ENCODE data around the gene LHB. TPM values are rescaled to one million over a fixed set of nuclear protein-coding genes. Genes with fewer than 3 reads are reported as not detected.

LHB gene
- total and polyA plus RNA-seq, 12 donors = 0.38 to 8.8 (median 1.8) TPM; not detected in 5

- peak; percentile 73 to 88 for TF ChIP-seq POLR2A (IDR thresholded peaks at IDR 0.05)
- peak; percentile 95 to 99 (median 98) for TF ChIP-seq CTCF (IDR thresholded peaks at IDR 0.05)
- Histone ChIP-seq H3K4me1 (replicated peaks in 1 of 2) (peaks cover 18 to 27% of the 10 kb centered on the region in 2 donors), H3K27me3 (no peaks in the 10 kb centered on the region), H3K36me3 (replicated peaks in 1 of 2) (peaks cover 0 to 13% of the 10 kb centered on the region in 2 donors), H3K9me3 (replicated peaks in 1 of 3) (no peaks in the 10 kb centered on the region), H3K4me3 (peak within 1 kb of the TSS; percentile 1 to 91 (median 50)), H3K27ac (peak within 1 kb of the TSS; percentile 71 to 96 (median 88))
- intact Hi-C loops (cut with DNase I) = no loop called here
- peak; percentile 99 to 100 (median 100) for DNase-seq
- whole genome bisulfite sequencing, 4 donors = 0 to 2% (median 0%) methylated on average over 13 to 56 of the region's 56 CpGs
Measured at GRCh38 chr19:48993175-48994034, 23.5 kb downstream of the LHB start, which contains the start of the genes GYS1 and RUVBL2. Gene GYS1, minus strand, starts transcription at chr19:48993309. Its CDS starts 197 bp downstream, at chr19:48993112. Gene RUVBL2, plus strand, starts transcription at chr19:48993887. Its CDS starts 25 bp downstream, at chr19:48993912.

- Histone ChIP-seq H3K9me3 (replicated peaks in 1 of 3) (no peaks in the 10 kb centered on the region), H3K4me3 (peak overlapping the region; percentile 1 to 91 (median 50)), H3K36me3 (replicated peaks in 1 of 2) (peaks cover 0 to 20% of the 10 kb centered on the region in 2 donors), H3K27ac (peak overlapping the region; percentile 70 to 96 (median 88)), H3K27me3 (no peaks in the 10 kb centered on the region), H3K4me1 (replicated peaks in 1 of 2) (peaks cover 18 to 27% of the 10 kb centered on the region in 2 donors)
- TF ChIP-seq CTCF (IDR thresholded peaks at IDR 0.05) = no peak
- no peak for TF ChIP-seq POLR2A (IDR thresholded peaks at IDR 0.05)
- WGBS, 4 donors = 0 to 2% (median 1%) methylated on average over 16 to 20 of the region's 20 CpGs
- peak in 4 of 7 donors; percentile 33 to 68 (median 52) for DNase-seq
- intact Hi-C loops (cut with DNase I) = no loop called here
Measured at GRCh38 chr19:48992581-48993174, 24.2 kb downstream of the LHB start.

- peak; percentile 72 to 87 (median 81) for DNase-seq
- H3K27me3 ChIP-seq = no peaks in the 10 kb centered on the region
- H3K4me3 ChIP-seq = peak overlapping the region in 3 of 4 donors; percentile 44 to 91 (median 57)
- intact Hi-C loops (cut with DNase I) = no loop called here
- no peaks in the 10 kb centered on the region for H3K9me3 ChIP-seq (replicated peaks in 1 of 3)
- 15 to 29% (median 22%) methylated on average over 8 of the region's 8 CpGs for WGBS, 4 donors
- H3K27ac ChIP-seq = peak overlapping the region; percentile 70 to 96 (median 88)
- no peak for TF ChIP-seq CTCF (IDR thresholded peaks at IDR 0.05)
- peak in 1 of 2 donors; percentile 83 for TF ChIP-seq POLR2A (IDR thresholded peaks at IDR 0.05)
- peaks cover 0 to 26% of the 10 kb centered on the region in 2 donors for H3K36me3 ChIP-seq (replicated peaks in 1 of 2)
- peaks cover 18 to 27% of the 10 kb centered on the region in 2 donors for H3K4me1 ChIP-seq (replicated peaks in 1 of 2)
Measured at GRCh38 chr19:48991873-48992580, 24.9 kb downstream of the LHB start.
